Measurements from ENCODE around the gene UNC80.

GRCh38 chr2:209976698-209977385 is 205.2 kb downstream of the UNC80 start:
- no peak for TF ChIP-seq CTCF (IDR thresholded peaks at IDR 0.05; ENCODE audit: poor library complexity, severe bottlenecking)
- no peak for TF ChIP-seq REST (IDR thresholded peaks at IDR 0.05; ENCODE audit: borderline replicate concordance)
- TF ChIP-seq EZH2 (IDR thresholded peaks at IDR 0.05; ENCODE audit: borderline replicate concordance, insufficient read depth, low read length, poor library complexity, severe bottlenecking): no peak
- TF ChIP-seq TAF1 (IDR thresholded peaks at IDR 0.05; ENCODE audit: low read depth): no peak
- no peak for TF ChIP-seq RAD21 (conservative IDR thresholded peaks at IDR 0.05)
- no peak for TF ChIP-seq POLR2AphosphoS5 (IDR thresholded peaks at IDR 0.05)
- TF ChIP-seq EP300 (conservative IDR thresholded peaks at IDR 0.05; ENCODE audit: poor library complexity, severe bottlenecking): no peak
- TF ChIP-seq SMC3 (conservative IDR thresholded peaks at IDR 0.05; ENCODE audit: poor library complexity): no peak
